Endodermal cell (in vitro differentiated cells): ENCODE data around the gene PLAAT3. TPM values are rescaled to one million over a fixed set of nuclear protein-coding genes. Genes with fewer than 3 reads are reported as not detected.

Experiments used
- DNase-seq: peaks from one replicate; pipeline ENCODE4 v3.0.0-alpha.2; 2017
- H3K27ac ChIP-seq: 2 replicates; pipeline ENCODE4 v1.5.1; 2013; ENCODE audit warnings: mild to moderate bottlenecking, low read depth, low read length, moderate library complexity
- H3K27me3 ChIP-seq: 2 replicates; pipeline ENCODE4 v1.6.1; 2013; ENCODE audit warnings: mild to moderate bottlenecking, low read length, moderate library complexity; ENCODE audit not compliant: insufficient read depth, control insufficient read depth, poor library complexity, severe bottlenecking
- H3K36me3 ChIP-seq: 2 replicates; pipeline ENCODE4 v1.7.0; 2013; ENCODE audit warnings: mild to moderate bottlenecking, low read length, moderate library complexity; ENCODE audit not compliant: control insufficient read depth, insufficient read depth
- H3K4me1 ChIP-seq: one replicate; pipeline ENCODE4 v1.7.0; 2013; ENCODE audit warnings: low read length; ENCODE audit not compliant: control insufficient read depth, insufficient read depth
- H3K4me3 ChIP-seq: 2 replicates; pipeline ENCODE4 v1.5.1; 2013; ENCODE audit warnings: mild to moderate bottlenecking, low read length, moderate library complexity
- H3K9ac ChIP-seq: 2 replicates; pipeline ENCODE4 v1.6.1; 2013; ENCODE audit warnings: mild to moderate bottlenecking, low read length, moderate library complexity; ENCODE audit not compliant: poor library complexity, severe bottlenecking; ENCODE audit errors: extremely low read depth
- H3K9me3 ChIP-seq: 2 replicates; pipeline ENCODE4 v1.6.1; 2013; ENCODE audit warnings: mild to moderate bottlenecking, low read length, moderate library complexity; ENCODE audit not compliant: control insufficient read depth
- H3K27ac Mint-ChIP-seq: 2 replicates; pipeline ENCODE4 v1.8.0; 2020; ENCODE audit warnings: mixed read lengths
- H3K27me3 Mint-ChIP-seq: 2 replicates; pipeline ENCODE4 v1.8.0; 2021; ENCODE audit warnings: mild to moderate bottlenecking, mixed read lengths; ENCODE audit not compliant: insufficient read depth
- H3K36me3 Mint-ChIP-seq: 2 replicates; pipeline ENCODE4 v1.8.0; 2020; ENCODE audit warnings: low read depth, mixed read lengths
- H3K4me1 Mint-ChIP-seq: 2 replicates; pipeline ENCODE4 v1.8.0; 2020; ENCODE audit warnings: mixed read lengths
- H3K4me3 Mint-ChIP-seq: 2 replicates; pipeline ENCODE4 v1.8.0; 2020; ENCODE audit warnings: mild to moderate bottlenecking, moderate library complexity, mixed read lengths
- H3K9me3 Mint-ChIP-seq: 2 replicates; pipeline ENCODE4 v1.8.0; 2020; ENCODE audit warnings: mild to moderate bottlenecking, mixed read lengths
- CTCF ChIP-seq: fragments of 200-600 bp; sonication (generic); conservative IDR thresholded peaks from 2 replicates; pipeline ENCODE4 v1.5.0; 2021; ENCODE audit warnings: antibody characterized with exemption, mild to moderate bottlenecking
- WGBS, 2 experiments: methylation state at CpG; one replicate each; pipeline versions ENCODE4 v1.1.5 to v1.1.7; 2013; ENCODE audit warnings: missing lambda C conversion rate in 2 of 2, mixed read lengths in 1 of 2; ENCODE audit not compliant: insufficient coverage in 1 of 2, insufficient read length in 1 of 2; 5-methylcytosine and 5-hydroxymethylcytosine counted together
- total RNA-seq, 2 donors: library from RNA; stranded (reverse); fragmentation: NEBNext Ultra II Directional in 1 of 2; extraction: Animal tissue kit (Norgen Biotek cat#: 25700) in 1 of 2; gene quantifications; 2 replicates in 1 of 2; 3 replicates in 1 of 2; pipeline ENCODE4 v1.2.1, GENCODE V29; 2021

PLAAT3 gene
- total RNA-seq, 2 donors from 2014 or later, result 33.5 to 45.9 TPM

- no peak for TF ChIP-seq CTCF
- H3K36me3 ChIP-seq, result no peaks in the 10 kb centered on the region
- peaks cover 6% of the 10 kb centered on the region for H3K4me1 Mint-ChIP-seq
Observed at GRCh38 chr11:63549411-63549810, 64.8 kb downstream of the PLAAT3 start.

GRCh38 chr11:63548178-63548577 lies 66.1 kb downstream of the PLAAT3 start:
- Histone ChIP-seq H3K9ac (no peak overlapping the region), H3K9me3 (no peaks in the 10 kb centered on the region), H3K4me1 (no peaks in the 10 kb centered on the region), H3K4me3 (no peak overlapping the region), H3K36me3 (no peaks in the 10 kb centered on the region), H3K27ac (no peak overlapping the region), H3K27me3 (no peaks in the 10 kb centered on the region)
- Mint-ChIP-seq H3K27me3 (no peaks in the 10 kb centered on the region), H3K36me3 (peaks cover 3% of the 10 kb centered on the region), H3K9me3 (peaks cover 17% of the 10 kb centered on the region), H3K4me1 (no peaks in the 10 kb centered on the region), H3K27ac (no peak overlapping the region), H3K4me3 (no peak overlapping the region)
- no peak for TF ChIP-seq CTCF
- peak; percentile 5 for DNase-seq
- 89 to 92% methylated on average over 2 to 4 of the region's 4 CpGs for WGBS, 2 experiments

More at GRCh38 chr11:63549411-63549810, 64.8 kb downstream of the PLAAT3 start:
- Histone ChIP-seq H3K27me3 (no peaks in the 10 kb centered on the region), H3K9ac (no peak overlapping the region), H3K9me3 (no peaks in the 10 kb centered on the region), H3K4me3 (no peak overlapping the region), H3K27ac (no peak overlapping the region), H3K4me1 (no peaks in the 10 kb centered on the region)
- peak; percentile 30 for DNase-seq
- Mint-ChIP-seq H3K9me3 (peaks cover 17% of the 10 kb centered on the region), H3K36me3 (peaks cover 3% of the 10 kb centered on the region), H3K4me3 (no peak overlapping the region), H3K27ac (no peak overlapping the region), H3K27me3 (no peaks in the 10 kb centered on the region)
- WGBS, 2 experiments, result 96% methylated on average over 4 of the region's 4 CpGs; no CpG with 5 or more reads in 1 of the 2 experiments

DNA sequence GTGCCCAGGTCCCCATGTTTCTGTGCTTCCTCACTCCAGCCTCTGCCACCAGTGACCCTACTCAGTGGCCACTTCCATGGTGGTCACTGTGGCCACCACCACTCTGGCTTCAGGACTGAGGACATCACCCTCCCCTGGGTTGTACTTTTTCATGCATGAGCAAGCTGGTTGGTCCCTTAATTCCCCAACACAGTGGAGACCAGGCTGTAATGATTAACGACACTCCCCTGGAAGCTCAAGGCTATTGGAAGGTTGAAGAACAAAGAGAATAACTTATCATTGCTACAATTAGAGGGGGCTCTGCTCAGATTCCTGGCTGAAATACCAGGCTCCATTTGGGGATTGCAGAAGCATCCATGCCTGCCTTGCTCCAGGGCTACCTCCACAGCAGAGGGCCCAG lies 67.2 kb downstream of the PLAAT3 start:
- H3K4me3 ChIP-seq, result no peak overlapping the region
- no peak for TF ChIP-seq CTCF
- no peaks in the 10 kb centered on the region for H3K36me3 ChIP-seq
- no peaks in the 10 kb centered on the region for H3K4me1 ChIP-seq
- no peaks in the 10 kb centered on the region for H3K4me1 Mint-ChIP-seq
- WGBS, 2 experiments, result 89 to 100% methylated on average over 1 of the region's 1 CpG
- no peak for DNase-seq
- no peaks in the 10 kb centered on the region for H3K9me3 ChIP-seq
- no peaks in the 10 kb centered on the region for H3K27me3 ChIP-seq
- peaks cover 3% of the 10 kb centered on the region for H3K36me3 Mint-ChIP-seq
- no peaks in the 10 kb centered on the region for H3K27me3 Mint-ChIP-seq
- H3K9ac ChIP-seq, result no peak overlapping the region
- H3K4me3 Mint-ChIP-seq, result no peak overlapping the region
- H3K9me3 Mint-ChIP-seq, result peaks cover 17% of the 10 kb centered on the region
- no peak overlapping the region for H3K27ac Mint-ChIP-seq
- no peak overlapping the region for H3K27ac ChIP-seq
